Measurements from ENCODE around the gene PTGR1. TPM values are rescaled to one million over a fixed set of nuclear protein-coding genes. Genes with fewer than 3 reads are reported as not detected.
"Not testable (repeated sequence)": the region's sequence is repeated elsewhere in the genome, so short reads cannot be mapped to it uniquely, and the experiment has no call there.

Gene PTGR1
- total RNA-seq, 1 donor from 2014 or later = 43.5 TPM

GRCh38 chr9:111559000-111559610 lies 40.3 kb downstream of the PTGR1 start:
- no peak for DNase-seq (ENCODE audit: low spot score)
- intact Hi-C loops (cut with DNase I) = no loop called here
- ATAC-seq = no peak

- ATAC-seq; intact Hi-C loops (cut with DNase I); DNase-seq (ENCODE audit: low spot score): not testable (repeated sequence)
These were observed 44.0 kb downstream of the PTGR1 start for GRCh38 chr9:111555425-111555824.

GRCh38 chr9:111548623-111549022 lies 50.8 kb downstream of the PTGR1 start:
- intact Hi-C loops (cut with DNase I) = no loop called here
- ATAC-seq = no peak
- DNase-seq (ENCODE audit: low spot score) = no peak

- DNase-seq (ENCODE audit: low spot score) = no peak
- no peak for ATAC-seq
- intact Hi-C loops (cut with DNase I) = no loop called here
These were observed 56.8 kb downstream of the PTGR1 start for GRCh38 chr9:111542497-111543254.

GRCh38 chr9:111533099-111533790 lies 66.2 kb downstream of the PTGR1 start:
- intact Hi-C loops (cut with DNase I) = no loop called here
- DNase-seq (ENCODE audit: low spot score) (no peak), ATAC-seq (no peak)

- ATAC-seq (no peak), DNase-seq (ENCODE audit: low spot score) (no peak)
- intact Hi-C loops (cut with DNase I) = no loop called here
These were observed 67.7 kb downstream of the PTGR1 start for GRCh38 chr9:111531716-111532115.

- ATAC-seq (no peak), DNase-seq (ENCODE audit: low spot score) (no peak)
- intact Hi-C loops (cut with DNase I) = no loop called here
These were observed 69.7 kb downstream of the PTGR1 start for GRCh38 chr9:111529787-111530186.

- ATAC-seq (no peak), DNase-seq (ENCODE audit: low spot score) (no peak)
- intact Hi-C loops (cut with DNase I) = no loop called here
These were observed 72.1 kb downstream of the PTGR1 start for GRCh38 chr9:111527347-111527746.

- ATAC-seq = peak; percentile 90
- DNase-seq (ENCODE audit: low spot score) = peak; percentile 81
- intact Hi-C loops (cut with DNase I) = no loop called here
These were observed 74.1 kb downstream of the PTGR1 start, which contains the start of gene ZNF483 for GRCh38 chr9:111525056-111525977. Gene ZNF483 (plus strand): TSS chr9:111525179. CDS start chr9:111527396, 2,217 bp downstream.

- ATAC-seq (no peak), DNase-seq (ENCODE audit: low spot score) (no peak)
- intact Hi-C loops (cut with DNase I) = no loop called here
These were observed 74.8 kb downstream of the PTGR1 start for GRCh38 chr9:111524731-111525055.

GRCh38 chr9:111516061-111516465 lies 83.4 kb downstream of the PTGR1 start:
- intact Hi-C loops (cut with DNase I) = no loop called here
- DNase-seq (ENCODE audit: low spot score) (no peak), ATAC-seq (no peak)

GRCh38 chr9:111514967-111515366 lies 84.5 kb downstream of the PTGR1 start:
- no peak for DNase-seq (ENCODE audit: low spot score)
- intact Hi-C loops (cut with DNase I) = no loop called here
- no peak for ATAC-seq

Other genes starting within 250 kb of the PTGR1 start
- gene ECPAS, start 115.3 kb downstream of the PTGR1 start, total RNA-seq = 101 TPM
- gene ZNF483, start 74.5 kb downstream of the PTGR1 start, total RNA-seq = 20.1 TPM
- gene DNAJC25, start 31.7 kb upstream of the PTGR1 start, total RNA-seq = 6.7 TPM
- 24.6 TPM for gene GNG10, start 62.0 kb upstream of the PTGR1 start, total RNA-seq
- gene SHOC1, start 195.3 kb upstream of the PTGR1 start, total RNA-seq = not detected